NCI-H2107 treated with DMSO at 0.1 percent for 48 hours (cell line): ENCODE measurements around the gene TRAPPC6A.

Source experiments
- DNase-seq: peaks from one replicate; lab custom pipeline; 2025; ENCODE audit not compliant: unreplicated experiment; lab: John Stamatoyannopoulos, UW

The TRAPPC6A gene, protein sequence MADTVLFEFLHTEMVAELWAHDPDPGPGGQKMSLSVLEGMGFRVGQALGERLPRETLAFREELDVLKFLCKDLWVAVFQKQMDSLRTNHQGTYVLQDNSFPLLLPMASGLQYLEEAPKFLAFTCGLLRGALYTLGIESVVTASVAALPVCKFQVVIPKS

DNA sequence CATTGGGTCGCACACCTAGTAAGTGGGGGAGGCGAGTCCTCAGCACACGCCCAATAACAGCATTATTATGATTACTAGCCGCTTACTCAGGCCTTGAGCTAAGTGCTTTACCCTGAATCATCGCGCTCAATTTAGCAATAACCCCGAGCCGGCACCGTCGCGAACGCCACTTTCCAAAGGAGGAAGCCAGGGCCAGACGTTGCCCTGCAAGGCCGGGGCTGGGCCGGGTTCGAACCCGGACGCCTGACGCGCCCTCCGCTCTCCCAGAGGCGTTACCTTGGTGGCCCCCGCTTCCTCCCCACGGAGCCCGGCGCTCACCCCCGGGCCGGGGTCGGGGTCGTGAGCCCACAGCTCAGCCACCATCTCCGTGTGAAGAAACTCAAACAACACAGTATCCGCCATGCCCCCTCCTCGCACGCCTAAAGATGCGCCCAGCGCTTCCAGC lies at the start of gene TRAPPC6A:
TSS of gene TRAPPC6A (minus strand) at position 421 of the 445 bp plus-strand sequence. CDS start at position 402, 19 bp downstream.
- DNase-seq: no peak

DNA sequence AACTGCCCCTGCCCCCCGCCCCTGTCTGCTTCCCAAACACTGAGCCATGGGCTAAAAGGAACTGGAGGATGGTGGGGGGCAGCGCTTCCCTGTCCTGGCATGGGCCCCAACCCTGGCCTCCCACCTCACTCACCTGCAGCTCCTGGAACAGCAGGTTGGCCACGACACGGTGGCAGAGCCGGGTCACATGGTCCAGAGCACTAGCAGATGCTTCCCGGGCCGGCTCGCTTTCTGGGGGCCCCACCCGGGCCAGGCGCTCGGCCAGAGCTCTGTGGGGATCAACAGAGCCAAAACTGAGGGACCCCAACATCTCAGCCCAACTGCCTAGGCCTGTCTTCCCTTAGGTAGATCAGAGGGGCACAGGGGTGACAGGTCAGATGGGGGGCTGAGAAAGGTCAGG lies 46.6 kb upstream of the TRAPPC6A start:
- DNase-seq: no peak

DNA sequence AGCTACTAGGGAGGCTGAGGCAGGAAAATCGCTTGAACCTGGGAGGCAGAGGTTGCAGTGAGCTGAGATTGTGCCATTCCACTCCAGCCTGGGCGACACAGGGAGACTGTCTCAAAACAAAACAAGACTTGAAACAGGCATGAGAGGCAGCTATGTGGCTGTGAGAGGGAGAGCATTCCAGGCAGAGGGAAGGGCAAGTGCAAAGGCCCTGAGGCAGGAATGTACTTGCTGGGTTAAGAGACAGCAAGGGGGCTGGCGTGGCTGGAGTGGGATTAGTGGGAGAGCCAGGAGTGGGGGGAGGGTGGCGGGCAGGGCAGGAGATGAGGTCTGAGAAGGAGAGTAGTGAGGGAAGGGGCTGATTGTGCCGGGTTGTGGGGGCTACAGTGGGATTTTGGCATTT lies 45.8 kb upstream of the TRAPPC6A start:
- DNase-seq: no peak

DNA sequence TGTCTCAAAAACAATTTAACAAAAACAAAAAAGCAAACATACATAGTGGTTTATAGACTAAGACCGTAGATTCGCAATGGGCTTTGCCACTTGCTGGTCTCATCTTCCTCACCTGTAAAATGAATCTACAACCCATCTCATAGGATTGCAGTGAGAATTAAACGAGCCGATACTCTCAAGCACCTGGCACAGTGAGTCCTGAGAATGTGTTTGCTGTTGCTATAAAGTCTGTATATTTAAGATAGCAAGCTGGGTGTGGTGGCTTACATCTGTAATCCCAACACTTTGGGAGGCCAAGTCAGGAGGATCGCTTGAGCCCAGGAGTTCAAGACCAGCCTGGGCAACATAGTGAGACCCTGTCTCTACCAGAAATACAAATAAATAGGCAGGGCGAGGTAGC lies 44.7 kb upstream of the TRAPPC6A start:
- no peak for DNase-seq

DNA sequence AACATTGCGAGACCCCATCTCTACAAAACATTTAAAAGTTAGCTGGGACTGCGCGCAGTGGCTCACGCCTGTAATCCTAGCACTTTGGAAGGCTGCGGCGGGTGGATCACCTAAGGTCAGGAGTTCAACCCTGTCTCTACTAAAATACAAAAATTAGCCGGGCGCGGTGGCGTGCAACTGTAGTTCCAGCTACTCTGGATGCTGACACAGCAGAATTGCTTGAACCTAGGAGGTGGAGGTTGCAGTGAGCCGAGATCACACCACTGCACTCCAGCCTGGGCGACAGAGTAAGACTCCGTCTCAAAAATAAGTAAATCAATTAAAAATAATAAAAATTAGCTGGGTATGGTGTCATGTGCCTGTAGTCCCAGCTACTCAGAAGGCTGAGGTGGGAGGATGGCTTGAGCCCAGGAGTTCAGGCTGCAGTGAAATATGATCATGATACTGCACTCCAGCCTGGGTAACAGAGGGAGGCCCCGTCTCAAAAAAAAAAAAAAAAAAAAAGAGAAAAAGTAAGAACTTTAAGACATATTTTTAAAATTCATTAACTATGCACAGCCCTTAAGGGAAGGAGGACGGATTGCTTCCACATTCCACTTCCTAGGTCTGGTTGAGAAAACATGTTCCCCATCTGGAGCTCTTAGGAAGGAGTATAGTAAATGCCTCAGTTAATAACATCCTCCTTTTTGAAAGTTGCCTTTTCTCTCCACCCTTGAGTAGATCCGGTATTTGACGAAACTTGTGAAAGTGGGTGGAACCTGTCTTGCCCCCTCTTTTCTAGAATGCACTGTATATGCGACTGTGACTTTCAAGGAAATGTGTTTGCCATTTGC lies 41.1 kb upstream of the TRAPPC6A start:
- DNase-seq: no peak

DNA sequence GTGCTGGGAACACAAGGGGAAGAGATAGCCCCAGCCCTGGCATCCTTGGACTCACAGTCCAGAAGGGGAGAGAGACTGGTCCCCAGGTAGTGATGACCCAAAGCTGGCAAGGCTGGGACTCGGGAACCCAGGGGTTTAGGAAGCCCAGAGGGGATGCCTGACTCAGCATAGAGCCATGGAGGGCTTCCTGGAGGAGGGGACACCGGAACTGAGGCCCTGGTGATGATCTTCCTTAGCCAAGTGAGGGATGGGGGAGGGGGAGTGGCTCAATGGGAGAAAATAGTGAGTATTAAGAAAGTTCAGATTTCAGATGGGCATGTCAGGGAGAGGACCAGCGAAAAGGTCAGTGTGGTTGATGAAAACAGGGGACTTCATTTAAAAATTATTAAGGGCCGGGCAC lies 40.4 kb upstream of the TRAPPC6A start:
- DNase-seq: no peak

DNA sequence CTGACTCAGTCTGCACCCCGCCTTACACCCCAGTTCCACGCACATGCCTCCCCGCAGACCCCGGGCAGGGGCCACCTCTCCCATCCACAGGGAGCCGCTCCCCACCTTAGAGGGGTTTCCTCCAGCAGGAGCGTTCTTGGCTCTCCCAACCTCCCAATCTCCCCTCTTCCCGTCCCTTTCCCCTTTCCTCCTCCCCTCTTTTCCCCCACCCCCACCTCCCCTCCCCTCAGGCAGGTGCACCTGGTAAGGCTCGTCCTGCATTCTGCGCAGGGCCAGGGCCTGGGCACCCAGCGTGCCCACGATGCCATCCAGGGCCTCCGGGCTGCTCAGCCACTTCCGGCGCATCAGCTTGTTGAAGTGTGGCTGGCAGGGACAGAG lies 39.9 kb upstream of the TRAPPC6A start:
- DNase-seq: no peak

DNA sequence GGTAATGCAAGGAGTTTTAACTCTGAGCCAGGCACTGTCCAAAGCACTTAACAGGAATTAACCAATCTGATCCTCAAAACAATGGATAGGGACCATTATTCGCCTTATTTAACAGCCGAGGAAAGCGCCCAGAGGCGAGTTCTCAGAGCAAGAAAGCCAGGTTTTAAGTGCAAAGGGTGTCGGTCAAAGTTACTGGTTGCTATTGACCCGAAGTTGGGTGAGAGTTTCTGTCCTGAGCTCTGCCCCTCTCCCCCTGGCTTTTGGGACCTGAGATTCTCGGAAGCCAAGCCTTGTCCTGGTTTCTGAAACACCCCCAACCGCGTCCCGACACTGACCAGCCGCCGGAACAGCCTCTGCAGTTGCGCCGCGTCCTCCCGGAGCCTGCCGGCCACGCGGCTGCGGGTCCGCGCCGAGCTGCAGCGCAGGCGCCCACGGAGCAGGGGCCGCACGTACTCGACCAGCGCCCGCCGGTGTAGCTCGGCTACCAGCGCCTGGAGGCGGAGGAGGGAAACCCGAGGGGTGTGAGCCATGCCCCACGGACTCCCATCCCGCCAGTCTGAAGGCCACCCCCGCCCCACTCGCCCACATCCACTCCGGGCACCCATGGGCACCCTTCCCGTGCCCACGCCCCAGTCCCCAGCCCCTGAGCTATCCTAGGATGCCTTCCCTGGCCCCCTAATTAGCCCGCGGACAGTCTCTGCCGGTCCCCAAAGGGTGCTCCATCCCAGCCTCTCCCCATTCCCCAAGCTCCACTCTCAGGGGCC lies 39.3 kb upstream of the TRAPPC6A start:
- no peak for DNase-seq

DNA sequence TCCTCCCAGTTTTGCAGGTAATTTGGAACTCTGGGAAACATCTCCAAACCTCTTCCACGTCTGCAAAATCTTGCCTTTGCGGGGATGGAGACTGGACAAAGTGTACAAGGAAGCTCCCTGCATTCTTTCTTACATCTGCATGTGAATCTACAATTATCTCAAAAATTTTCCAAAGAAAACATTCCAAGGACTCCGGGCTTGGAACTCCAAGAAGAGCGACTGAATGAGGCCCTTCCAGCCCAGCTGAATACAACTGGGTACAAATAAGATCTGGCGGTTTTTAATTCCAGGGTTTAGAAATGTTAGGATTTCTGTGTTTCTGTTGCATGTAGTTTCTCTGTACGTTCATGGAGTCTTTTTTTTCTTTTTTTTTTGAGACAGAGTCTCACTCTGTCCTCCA lies 38.6 kb upstream of the TRAPPC6A start:
- DNase-seq: no peak

DNA sequence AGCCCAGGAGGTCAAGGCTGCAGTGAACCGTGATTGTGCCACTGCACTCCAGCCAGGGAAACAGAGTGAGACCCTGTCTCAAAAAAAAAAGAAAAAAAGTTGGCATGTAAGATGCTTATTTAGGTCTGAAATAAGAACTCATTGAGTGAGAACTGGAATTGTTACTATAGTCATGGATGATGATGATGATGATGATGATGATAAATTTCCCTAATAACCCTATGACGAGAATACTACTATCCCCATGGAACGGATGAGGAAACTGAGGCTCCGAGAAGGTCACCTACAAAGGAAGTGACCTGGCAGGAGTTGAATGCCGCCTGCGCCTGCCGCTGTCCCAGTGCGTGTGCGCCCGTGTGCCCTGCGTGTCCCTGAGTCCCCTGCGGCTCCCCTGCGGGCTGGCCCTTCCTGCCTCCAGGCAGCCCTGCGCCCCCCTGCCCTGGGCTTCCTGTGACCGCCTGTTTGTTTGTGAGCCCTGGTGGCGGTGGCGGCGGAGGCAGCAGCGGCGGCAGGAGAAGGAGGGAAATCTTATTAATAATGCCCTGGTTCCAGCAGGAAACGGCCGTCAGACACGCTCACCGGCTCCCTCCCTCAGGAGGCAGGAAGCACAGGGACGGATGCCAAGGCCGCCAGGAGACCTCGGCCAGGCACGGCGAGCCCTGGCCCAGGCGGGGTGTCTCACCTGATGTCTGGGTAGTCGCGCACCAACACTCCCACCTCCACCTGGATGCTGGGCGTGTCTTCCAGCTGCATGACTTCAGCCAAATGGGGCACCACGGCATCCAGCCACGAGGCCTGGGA lies 37.6 kb upstream of the TRAPPC6A start:
- no peak for DNase-seq

DNA sequence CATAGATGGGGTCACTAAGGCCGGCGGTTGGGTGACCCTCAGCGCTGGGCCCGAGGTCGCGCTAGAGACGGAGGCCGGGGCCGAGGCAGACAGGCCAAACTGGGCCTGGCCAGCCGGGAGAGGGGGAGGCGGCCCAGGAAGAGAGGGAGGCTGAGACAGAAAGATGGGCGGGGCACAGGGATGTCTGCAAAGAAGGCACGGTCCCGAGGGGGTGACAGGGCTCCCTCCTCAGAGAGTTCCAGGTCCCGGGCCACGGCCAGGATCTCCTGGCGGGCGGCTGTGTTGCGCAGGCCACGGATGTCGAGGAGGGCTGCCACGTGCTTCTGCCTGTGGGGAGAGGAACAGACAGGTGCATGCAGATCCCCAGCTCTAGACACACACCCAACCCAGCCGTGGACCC lies 35.0 kb upstream of the TRAPPC6A start:
- no peak for DNase-seq

DNA sequence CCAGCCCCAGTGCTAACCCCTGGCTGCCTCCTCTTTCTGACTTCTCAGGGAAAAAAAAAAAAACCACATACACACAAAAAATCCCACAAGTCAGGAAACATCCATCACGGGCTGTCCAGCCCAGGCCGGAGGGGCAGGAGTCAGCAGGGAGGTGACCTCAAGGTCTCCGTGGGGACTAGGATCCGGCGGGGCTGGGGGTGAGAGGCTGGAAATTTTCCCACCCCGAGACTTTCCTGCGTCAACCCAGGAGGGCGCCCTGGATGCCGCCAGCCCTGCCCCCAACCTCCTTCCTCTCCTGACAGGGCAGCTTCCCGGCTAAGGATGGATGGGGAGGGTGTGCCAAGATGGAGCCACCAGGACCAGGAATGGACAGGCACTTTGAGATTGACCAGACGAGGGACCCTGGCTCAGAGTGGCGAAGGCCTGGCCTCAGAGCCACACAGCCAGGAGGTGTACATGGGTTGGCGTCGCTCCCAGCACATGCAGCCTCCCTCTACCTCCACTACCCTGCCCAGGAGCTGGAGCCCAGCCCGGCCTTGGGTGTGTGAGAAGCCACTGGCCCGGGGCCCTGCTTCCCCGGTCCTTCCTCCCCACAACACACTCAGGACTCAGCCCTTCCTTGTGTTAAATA lies 33.8 kb upstream of the TRAPPC6A start:
- no peak for DNase-seq

DNA sequence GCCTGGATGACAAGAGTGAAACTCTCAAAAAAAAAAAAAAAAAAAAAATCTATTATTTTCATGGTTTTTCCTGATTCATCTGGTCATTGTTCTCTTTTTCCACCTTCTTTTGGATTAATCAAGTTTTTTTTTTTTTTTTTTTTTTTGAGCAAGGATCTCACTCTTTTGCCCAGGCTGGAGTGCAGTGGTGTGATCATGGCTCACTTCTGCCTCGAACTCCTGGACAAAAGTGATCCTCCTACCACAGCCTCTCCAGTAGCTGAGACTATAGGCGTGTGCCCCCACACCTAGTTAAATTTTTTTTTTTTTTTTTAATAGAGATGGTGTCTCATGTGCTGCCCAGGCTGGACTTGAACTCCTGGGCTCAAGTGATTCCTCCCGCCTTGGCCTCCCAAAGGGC lies 28.3 kb upstream of the TRAPPC6A start:
- DNase-seq: no peak

DNA sequence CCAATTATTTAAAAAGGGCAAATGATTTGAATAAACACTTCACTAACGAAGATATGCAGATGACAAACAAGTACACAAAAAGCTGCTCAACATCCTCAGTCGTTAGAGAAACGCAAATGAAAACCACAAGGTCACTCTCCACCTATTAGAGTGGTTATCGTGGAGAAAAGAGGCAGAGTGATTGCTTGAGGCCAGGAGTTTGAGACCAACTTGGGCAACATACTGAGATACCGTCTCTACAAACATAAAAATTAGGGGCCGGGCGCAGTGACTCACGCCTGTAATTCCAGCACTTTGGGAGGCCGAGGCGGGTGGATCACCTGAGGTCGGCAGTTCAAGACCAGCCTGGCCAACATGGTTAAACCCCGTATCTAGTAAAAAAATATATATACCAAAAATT lies 27.8 kb upstream of the TRAPPC6A start:
- DNase-seq: no peak

DNA sequence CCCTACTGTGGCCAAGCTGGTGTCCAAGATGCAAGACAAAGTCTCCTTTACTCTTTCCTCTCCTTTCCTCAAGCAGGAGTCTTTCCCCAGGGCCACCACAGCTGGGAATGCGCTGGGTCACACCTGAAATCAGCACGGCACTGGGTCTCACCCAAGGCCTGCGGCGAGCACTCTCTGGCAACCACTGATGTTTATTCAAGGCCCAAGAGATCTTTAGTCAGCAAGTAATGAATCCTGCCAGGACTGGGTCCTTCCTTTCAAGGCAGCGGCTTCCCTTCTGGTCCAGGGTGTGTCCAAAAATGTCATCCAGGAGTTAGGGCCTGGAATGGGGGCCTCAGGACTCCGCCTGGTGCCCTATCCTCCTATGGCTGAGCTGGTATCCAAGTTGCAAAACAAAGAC lies 24.6 kb upstream of the TRAPPC6A start:
- DNase-seq: no peak

DNA sequence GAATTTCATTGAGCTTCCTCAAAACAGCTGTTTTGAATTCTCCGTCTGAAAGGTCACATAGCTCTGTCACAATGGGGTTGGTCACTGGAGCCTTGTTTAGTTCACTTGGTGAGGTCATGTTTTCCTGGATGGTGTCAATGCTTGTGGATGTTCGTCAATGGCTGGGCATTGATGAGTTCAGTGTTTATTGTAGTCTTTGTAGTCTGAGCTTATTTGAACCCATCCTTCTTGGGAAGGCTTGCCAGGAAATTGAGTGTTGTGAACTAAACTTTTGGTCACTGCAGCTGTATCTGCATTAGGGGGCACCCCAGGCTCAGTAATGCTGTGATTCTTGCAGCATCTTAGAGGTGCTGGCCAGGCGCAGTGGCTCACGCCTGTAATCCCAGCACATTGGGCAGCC lies 22.5 kb upstream of the TRAPPC6A start:
- DNase-seq: no peak

DNA sequence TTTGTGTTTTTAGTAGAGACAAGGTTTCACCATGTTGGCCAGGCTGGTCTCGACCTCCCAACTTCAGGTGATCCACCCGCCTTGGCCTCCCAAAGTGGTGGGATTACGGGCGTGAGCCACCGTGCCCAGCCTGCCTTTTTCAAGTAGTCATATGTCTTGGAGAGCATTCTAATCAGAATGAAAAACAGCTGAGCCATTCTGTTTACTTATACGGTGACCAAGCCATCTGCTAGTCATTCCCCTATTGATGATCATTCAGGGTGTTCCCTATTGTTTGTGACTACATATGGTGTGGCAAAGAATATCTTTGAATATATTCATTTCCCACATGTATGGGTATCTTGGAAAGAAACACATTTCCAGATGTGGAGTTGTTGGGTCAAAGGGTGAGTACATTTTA lies 17.7 kb upstream of the TRAPPC6A start:
- no peak for DNase-seq

DNA sequence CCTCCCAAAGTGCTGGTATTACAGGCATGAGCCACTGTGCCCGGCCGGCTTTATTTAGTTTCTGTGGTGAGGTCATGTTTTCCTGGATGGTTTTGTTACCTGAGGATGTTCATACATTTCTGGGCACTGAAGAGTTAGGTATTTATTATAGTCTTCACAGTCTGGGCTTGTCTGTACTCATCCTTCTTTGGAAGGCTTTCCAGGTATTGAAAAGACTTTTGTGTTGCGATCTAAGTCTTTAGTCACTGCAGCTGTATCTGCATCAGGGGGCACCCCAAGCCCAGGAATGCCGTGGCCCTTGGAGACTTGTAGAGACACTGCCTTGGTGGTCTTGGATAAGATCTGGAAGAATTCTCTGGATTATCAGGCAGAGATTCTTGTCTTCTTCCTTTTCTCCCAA lies 13.3 kb upstream of the TRAPPC6A start:
- no peak for DNase-seq

DNA sequence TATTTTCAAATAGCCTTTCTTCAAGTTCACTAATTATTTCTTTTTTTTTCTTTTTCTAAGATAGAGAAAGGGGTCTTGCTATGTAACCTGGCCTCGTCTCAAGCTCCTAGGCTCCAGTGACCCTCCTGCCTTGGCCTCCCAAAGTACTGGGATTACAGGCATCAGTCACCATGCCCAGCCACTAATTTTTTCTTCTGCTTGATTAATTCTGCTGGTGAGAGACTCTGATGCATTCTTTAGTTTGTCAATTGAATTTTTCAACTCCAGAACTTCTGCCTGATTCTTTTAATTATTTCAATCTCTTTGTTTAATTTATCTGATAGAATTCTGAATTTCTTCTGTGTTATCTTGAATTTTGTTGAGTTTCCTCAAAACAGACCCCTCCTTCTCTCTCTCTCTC lies 11.9 kb upstream of the TRAPPC6A start:
- DNase-seq: no peak

DNA sequence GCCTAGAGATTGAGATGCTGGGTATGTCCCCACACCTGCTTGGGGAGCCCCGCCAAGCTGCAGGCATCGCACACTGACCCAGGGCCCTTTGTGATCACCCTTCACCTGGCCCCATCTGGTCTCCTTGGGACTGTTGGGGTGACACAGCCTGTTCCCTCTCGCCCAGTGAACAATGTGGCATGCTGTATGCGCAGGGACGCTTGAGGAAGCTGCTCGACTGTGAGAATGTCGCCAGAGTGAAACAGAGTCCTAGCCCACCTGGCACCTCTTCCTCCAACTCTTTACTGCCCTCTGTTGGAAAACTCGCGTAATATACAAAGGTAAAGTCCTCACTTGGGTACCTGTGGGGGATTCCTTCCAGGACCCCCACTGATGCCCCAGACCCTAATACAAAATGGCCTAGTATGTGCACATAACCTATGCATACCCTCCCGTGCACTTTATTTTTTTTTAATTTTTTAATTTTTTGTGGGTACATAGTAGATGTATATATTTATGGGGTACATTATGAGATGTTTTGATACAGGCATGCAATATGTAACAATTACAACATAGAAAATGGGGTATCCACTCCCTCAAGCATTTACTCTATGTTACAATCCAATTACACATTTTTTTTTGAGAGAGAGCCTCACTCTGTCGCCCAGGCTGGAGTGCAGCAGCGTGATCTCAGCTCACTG lies 9.5 kb upstream of the TRAPPC6A start:
- peak; percentile 62 for DNase-seq
